ENCODE data around the gene VASN. TPM values are rescaled to one million over a fixed set of nuclear protein-coding genes. Genes with fewer than 3 reads are reported as not detected.

VASN gene
- total RNA-seq, 2 donors from 2014 or later, result 14.3 to 22.1 TPM

- no peak overlapping the region for H3K4me3 ChIP-seq
- no peak overlapping the region for H3K27ac ChIP-seq
- no peaks in the 10 kb centered on the region for H3K9me3 ChIP-seq
- 86 to 96% methylated on average over 2 to 12 of the region's 12 CpGs for WGBS, 2 donors
- intact Hi-C loops (cut with DNase I), result no loop called here
- ATAC-seq (no peak), DNase-seq (no peak)
- H3K36me3 ChIP-seq (replicated peaks in 1 of 2; ENCODE audit: insufficient read depth in 1 of 2, low read depth in 2 of 2), result peaks cover 0 to 2% of the 10 kb centered on the region in 2 donors
- no peaks in the 10 kb centered on the region for H3K27me3 ChIP-seq
- no peaks in the 10 kb centered on the region for H3K4me1 ChIP-seq
- TF ChIP-seq, protein P1, sequence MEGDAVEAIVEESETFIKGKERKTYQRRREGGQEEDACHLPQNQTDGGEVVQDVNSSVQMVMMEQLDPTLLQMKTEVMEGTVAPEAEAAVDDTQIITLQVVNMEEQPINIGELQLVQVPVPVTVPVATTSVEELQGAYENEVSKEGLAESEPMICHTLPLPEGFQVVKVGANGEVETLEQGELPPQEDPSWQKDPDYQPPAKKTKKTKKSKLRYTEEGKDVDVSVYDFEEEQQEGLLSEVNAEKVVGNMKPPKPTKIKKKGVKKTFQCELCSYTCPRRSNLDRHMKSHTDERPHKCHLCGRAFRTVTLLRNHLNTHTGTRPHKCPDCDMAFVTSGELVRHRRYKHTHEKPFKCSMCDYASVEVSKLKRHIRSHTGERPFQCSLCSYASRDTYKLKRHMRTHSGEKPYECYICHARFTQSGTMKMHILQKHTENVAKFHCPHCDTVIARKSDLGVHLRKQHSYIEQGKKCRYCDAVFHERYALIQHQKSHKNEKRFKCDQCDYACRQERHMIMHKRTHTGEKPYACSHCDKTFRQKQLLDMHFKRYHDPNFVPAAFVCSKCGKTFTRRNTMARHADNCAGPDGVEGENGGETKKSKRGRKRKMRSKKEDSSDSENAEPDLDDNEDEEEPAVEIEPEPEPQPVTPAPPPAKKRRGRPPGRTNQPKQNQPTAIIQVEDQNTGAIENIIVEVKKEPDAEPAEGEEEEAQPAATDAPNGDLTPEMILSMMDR (IDR thresholded peaks at IDR 0.05), result no peak
- TF ChIP-seq POLR2A (IDR thresholded peaks at IDR 0.05), result no peak
These were observed 6.0 kb upstream of the VASN start for GRCh38 chr16:4365615-4366014.

DNA sequence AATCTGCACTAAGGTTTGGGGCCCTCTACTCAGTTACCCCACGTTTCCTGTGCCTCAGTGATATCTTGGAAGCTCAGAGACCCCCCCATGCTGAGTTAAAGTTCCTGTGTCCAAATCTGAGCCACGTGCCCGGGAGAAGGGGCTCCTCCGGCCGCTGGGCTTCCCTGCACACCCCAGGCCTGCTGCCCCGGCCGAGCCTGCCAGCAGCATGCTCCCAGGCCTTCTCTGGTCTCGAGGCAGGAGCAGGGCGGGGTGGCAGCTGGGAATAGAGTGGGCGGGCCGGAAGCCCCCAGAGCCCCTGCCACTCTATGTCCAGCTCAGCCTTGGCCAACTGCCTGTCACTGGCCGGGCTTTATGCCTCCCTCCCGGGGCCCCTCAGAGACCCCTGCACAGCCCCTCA, 5.6 kb upstream of the VASN start:
- no peak for TF ChIP-seq POLR2A (IDR thresholded peaks at IDR 0.05)
- TF ChIP-seq, protein P1 (IDR thresholded peaks at IDR 0.05), result no peak
- DNase-seq (no peak), ATAC-seq (no peak)
- Histone ChIP-seq H3K4me3 (no peak overlapping the region), H3K27ac (no peak overlapping the region), H3K36me3 (replicated peaks in 1 of 2; ENCODE audit: insufficient read depth in 1 of 2, low read depth in 2 of 2) (peaks cover 0 to 2% of the 10 kb centered on the region in 2 donors), H3K4me1 (peaks cover 1% of the 10 kb centered on the region), H3K27me3 (no peaks in the 10 kb centered on the region), H3K9me3 (no peaks in the 10 kb centered on the region)
- 88 to 92% methylated on average over 2 to 13 of the region's 13 CpGs for WGBS, 2 donors
- intact Hi-C loops (cut with DNase I), result no loop called here

DNA sequence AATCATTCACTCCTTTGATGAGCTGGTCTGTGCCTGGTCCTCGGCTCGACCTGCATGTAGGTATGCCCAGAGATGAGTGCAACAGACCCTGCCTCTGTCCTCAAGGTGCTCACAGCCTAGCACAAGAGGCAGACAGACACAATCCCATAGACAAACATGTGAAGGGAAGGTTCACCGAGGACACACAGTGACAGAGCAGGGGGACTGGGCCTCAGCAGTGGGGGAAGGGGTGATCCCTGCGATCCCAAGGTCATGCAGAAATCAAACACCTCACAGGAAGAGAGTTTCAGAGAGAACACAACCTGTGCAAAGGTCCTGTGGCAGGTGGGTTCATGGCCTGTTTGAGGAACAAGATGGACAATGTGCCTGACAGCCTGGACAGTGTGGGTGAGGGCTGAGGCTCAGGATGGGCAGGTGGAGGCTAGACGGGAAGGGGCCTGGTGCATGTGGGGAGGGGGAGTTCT, 4.2 kb upstream of the VASN start:
- ATAC-seq, result no peak
- intact Hi-C loops (cut with DNase I), result no loop called here
- no peak for TF ChIP-seq POLR2A (IDR thresholded peaks at IDR 0.05)
- TF ChIP-seq, protein P1 (IDR thresholded peaks at IDR 0.05), result no peak
- H3K9me3 ChIP-seq, result no peaks in the 10 kb centered on the region
- WGBS, 2 donors, result 88 to 92% methylated on average over 3 to 5 of the region's 5 CpGs
- H3K4me3 ChIP-seq, result no peak overlapping the region
- peaks cover 11% of the 10 kb centered on the region for H3K4me1 ChIP-seq
- H3K27me3 ChIP-seq, result no peaks in the 10 kb centered on the region
- H3K27ac ChIP-seq, result no peak overlapping the region
- no peak for DNase-seq
- no peaks in the 10 kb centered on the region for H3K36me3 ChIP-seq (replicated peaks in 1 of 2; ENCODE audit: insufficient read depth in 1 of 2, low read depth in 2 of 2)

GRCh38 chr16:4369007-4369733, 2.5 kb upstream of the VASN start:
- H3K9me3 ChIP-seq, result no peaks in the 10 kb centered on the region
- H3K27ac ChIP-seq, result no peak overlapping the region
- H3K4me3 ChIP-seq, result no peak overlapping the region
- H3K4me1 ChIP-seq, result peaks cover 29% of the 10 kb centered on the region
- intact Hi-C loops (cut with DNase I), result no loop called here
- 85 to 88% methylated on average over 3 to 13 of the region's 13 CpGs for WGBS, 2 donors
- ATAC-seq, result no peak
- no peak for DNase-seq
- H3K36me3 ChIP-seq (replicated peaks in 1 of 2; ENCODE audit: insufficient read depth in 1 of 2, low read depth in 2 of 2), result no peaks in the 10 kb centered on the region
- no peaks in the 10 kb centered on the region for H3K27me3 ChIP-seq
- TF ChIP-seq, protein P1 (IDR thresholded peaks at IDR 0.05), result no peak
- no peak for TF ChIP-seq POLR2A (IDR thresholded peaks at IDR 0.05)

DNA sequence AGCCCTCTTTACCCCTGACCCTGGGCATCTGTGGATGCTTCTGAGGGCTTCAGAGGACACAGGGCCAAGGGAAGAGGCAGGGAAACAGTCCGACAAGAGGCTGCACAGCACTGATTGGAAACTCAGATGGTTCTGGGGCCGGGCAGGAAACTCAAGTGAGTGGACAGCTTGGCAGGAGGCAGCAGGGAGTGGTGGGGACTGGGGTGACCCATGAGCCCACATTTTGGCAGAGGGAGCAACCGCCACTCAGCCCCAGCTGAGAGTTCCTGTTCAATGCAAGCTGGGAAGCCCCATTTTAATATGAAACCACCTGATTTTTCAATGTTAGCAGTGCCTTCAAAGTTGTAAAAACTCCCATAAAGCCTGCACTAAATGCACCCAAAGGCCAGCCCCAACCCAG, 1.5 kb upstream of the VASN start:
- ATAC-seq (no peak), DNase-seq (no peak)
- 78 to 90% methylated on average over 3 of the region's 3 CpGs for WGBS, 2 donors
- H3K36me3 ChIP-seq (replicated peaks in 1 of 2; ENCODE audit: insufficient read depth in 1 of 2, low read depth in 2 of 2), result no peaks in the 10 kb centered on the region
- intact Hi-C loops (cut with DNase I), result no loop called here
- H3K4me1 ChIP-seq, result peaks cover 39% of the 10 kb centered on the region
- no peaks in the 10 kb centered on the region for H3K9me3 ChIP-seq
- no peaks in the 10 kb centered on the region for H3K27me3 ChIP-seq
- TF ChIP-seq, protein P1 (IDR thresholded peaks at IDR 0.05), result no peak
- no peak for TF ChIP-seq POLR2A (IDR thresholded peaks at IDR 0.05)
- H3K27ac ChIP-seq, result peak overlapping the region in 1 of 4 donors; percentile 78
- H3K4me3 ChIP-seq, result no peak overlapping the region

Data from body of pancreas (tissue), 4 donors.